Prostate gland (tissue), 2 donors: ENCODE measurements around the gene ORC5.

Experiments
- CTCF ChIP-seq, 4 experiments: fragments of 200-600 bp in 2 of 4; fragments of 450-650 bp in 2 of 4; sonication (generic) in 2 of 4; IDR thresholded peaks; 1 replicate in 3 of 4; 2 replicates in 1 of 4; pipeline ENCODE4 v1.5.1; 2016 to 2019; ENCODE audit warnings: antibody characterized with exemption in 4 of 4, mild to moderate bottlenecking in 2 of 4, moderate library complexity in 2 of 4
- POLR2A ChIP-seq: fragments of 450-650 bp; IDR thresholded peaks from one replicate; pipeline ENCODE4 v1.6.1; 2016; ENCODE audit warnings: antibody characterized with exemption, mild to moderate bottlenecking

- TF ChIP-seq CTCF (IDR thresholded peaks at IDR 0.05) (no peak), POLR2A (no peak)
These were observed 33.0 kb downstream of the ORC5 start for GRCh38 chr7:104174798-104175197.
